Type B pancreatic cell (in vitro differentiated cells): Measurements from ENCODE around the gene DNAH14. TPM values are rescaled to one million over a fixed set of nuclear protein-coding genes. Genes with fewer than 3 reads are reported as not detected.
"Not testable (repeated sequence)": the region's sequence is repeated elsewhere in the genome, so short reads cannot be mapped to it uniquely, and the experiment has no call there.

Experiments used
- DNase-seq: peaks from one replicate; pipeline ENCODE4 v3.0.0; 2021; ENCODE audit warnings: mixed read lengths; ENCODE audit not compliant: unreplicated experiment; ENCODE audit errors: extremely low spot score
- H3K27ac Mint-ChIP-seq: 2 replicates; pipeline ENCODE4 v1.8.0; 2021; ENCODE audit warnings: mild to moderate bottlenecking, mixed read lengths
- H3K27me3 Mint-ChIP-seq: 2 replicates; pipeline ENCODE4 v1.8.0; 2021; ENCODE audit warnings: mixed read lengths
- H3K36me3 Mint-ChIP-seq: 2 replicates; pipeline ENCODE4 v1.8.0; 2021; ENCODE audit warnings: mixed read lengths
- H3K4me1 Mint-ChIP-seq: one replicate; pipeline ENCODE4 v1.8.0; 2021; ENCODE audit warnings: mixed read lengths; ENCODE audit not compliant: unreplicated experiment
- H3K4me3 Mint-ChIP-seq: 2 replicates; pipeline ENCODE4 v1.8.0; 2021; ENCODE audit warnings: mild to moderate bottlenecking, mixed read lengths
- H3K9me3 Mint-ChIP-seq: 2 replicates; pipeline ENCODE4 v1.8.0; 2021; ENCODE audit warnings: mixed read lengths
- total RNA-seq: library from RNA; stranded (reverse); gene quantifications from 2 replicates; pipeline ENCODE4 v1.2.1, GENCODE V29; 2021; ENCODE audit warnings: low replicate concordance
- TF ChIP-seq, protein P1 (sequence below): fragments of 200-600 bp; sonication (generic); conservative IDR thresholded peaks from 2 replicates; pipeline ENCODE4 v1.5.0; 2021; ENCODE audit warnings: antibody characterized with exemption, mild to moderate bottlenecking

DNAH14 gene
- total RNA-seq, 1 donor from 2014 or later = 42.1 TPM

DNA sequence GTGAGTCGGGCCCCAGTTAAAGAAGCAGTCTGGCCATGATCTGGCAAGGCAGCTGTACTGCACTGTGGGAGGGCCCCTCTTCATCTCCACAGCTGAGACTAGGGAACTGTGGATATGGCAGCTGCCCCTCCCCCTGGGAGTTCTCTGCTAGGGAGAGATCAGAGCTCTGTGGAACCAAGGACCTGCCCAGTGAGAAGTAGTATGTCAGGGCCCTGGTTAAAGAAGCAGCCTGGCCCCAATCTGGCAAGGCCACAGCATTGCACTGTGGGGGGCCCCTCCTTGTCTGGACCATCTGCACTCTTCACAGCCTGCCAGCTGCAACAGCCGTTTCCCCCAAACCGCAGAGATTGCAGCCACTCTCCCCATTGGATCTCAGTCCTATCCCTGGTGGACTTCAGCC lies 208.5 kb downstream of the DNAH14 start:
- no peak for DNase-seq
- Mint-ChIP-seq H3K27me3 (no peaks in the 10 kb centered on the region), H3K9me3 (peaks cover 5% of the 10 kb centered on the region), H3K4me3 (no peak overlapping the region), H3K4me1 (no peaks in the 10 kb centered on the region), H3K36me3 (peaks cover 27% of the 10 kb centered on the region), H3K27ac (no peak overlapping the region)
- TF ChIP-seq, protein P1, sequence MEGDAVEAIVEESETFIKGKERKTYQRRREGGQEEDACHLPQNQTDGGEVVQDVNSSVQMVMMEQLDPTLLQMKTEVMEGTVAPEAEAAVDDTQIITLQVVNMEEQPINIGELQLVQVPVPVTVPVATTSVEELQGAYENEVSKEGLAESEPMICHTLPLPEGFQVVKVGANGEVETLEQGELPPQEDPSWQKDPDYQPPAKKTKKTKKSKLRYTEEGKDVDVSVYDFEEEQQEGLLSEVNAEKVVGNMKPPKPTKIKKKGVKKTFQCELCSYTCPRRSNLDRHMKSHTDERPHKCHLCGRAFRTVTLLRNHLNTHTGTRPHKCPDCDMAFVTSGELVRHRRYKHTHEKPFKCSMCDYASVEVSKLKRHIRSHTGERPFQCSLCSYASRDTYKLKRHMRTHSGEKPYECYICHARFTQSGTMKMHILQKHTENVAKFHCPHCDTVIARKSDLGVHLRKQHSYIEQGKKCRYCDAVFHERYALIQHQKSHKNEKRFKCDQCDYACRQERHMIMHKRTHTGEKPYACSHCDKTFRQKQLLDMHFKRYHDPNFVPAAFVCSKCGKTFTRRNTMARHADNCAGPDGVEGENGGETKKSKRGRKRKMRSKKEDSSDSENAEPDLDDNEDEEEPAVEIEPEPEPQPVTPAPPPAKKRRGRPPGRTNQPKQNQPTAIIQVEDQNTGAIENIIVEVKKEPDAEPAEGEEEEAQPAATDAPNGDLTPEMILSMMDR = no peak

DNA sequence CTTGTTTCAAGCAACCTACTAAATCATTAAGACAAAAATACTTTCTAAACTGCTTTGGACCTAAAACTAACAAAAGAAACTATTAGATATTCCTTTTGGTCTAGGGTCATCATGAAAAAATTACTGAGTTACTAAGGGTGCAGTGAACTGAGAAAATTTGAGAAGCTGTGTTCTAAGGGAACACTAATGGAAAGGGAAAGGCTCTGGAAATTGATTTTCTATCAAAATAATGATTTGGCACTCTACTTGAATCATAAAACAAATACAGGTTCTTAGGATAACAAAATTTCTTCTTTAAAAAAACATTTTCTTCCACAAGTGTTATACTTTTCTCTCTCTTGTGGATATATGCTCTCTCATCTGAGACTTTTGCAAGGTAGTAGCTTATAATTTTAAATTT lies 213.5 kb downstream of the DNAH14 start:
- Mint-ChIP-seq H3K4me3 (no peak overlapping the region), H3K27ac (no peak overlapping the region), H3K9me3 (no peaks in the 10 kb centered on the region), H3K4me1 (no peaks in the 10 kb centered on the region), H3K27me3 (no peaks in the 10 kb centered on the region), H3K36me3 (no peaks in the 10 kb centered on the region)
- TF ChIP-seq, protein P1 = no peak
- no peak for DNase-seq

DNA sequence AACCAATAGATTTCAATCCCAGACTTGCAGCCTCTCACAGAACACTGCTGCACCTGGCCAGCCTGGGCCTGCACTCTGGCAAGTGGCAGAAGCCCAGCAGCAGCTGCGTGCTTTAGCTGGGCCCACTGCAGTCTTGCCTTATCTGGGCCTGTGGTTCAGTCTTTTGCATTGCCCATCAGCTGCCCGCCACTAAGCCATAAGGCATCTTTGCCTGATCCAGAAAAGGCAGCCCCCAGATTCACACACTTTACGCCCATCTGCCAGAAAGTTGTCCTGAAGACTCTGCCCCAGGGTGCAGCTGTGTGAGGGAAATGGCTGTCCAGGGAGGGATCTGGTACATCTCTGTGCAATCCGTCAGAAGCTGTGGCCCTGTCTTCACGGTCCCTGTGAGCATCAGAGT lies 217.0 kb downstream of the DNAH14 start:
- Mint-ChIP-seq H3K4me3 (no peak overlapping the region), H3K27me3 (no peaks in the 10 kb centered on the region)
- TF ChIP-seq, protein P1 = no peak

DNA sequence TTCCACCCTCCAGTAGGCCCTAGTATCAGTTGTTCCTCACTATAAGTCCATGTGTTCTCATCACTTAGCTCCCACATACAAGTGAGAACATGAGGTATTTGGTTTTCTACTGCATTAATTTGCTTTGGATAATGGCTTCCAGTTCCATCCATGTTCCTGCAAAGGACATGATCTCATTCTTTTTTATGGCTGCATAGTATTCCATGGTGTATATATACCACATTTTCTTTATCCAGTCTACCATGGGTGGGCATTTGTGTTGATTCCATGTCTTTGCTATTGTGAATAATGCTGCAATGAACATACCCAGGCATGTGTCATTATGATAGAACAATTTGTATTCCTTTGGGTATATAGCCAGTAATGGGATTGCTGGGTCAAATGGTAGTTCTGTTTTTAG lies 218.3 kb downstream of the DNAH14 start:
- not testable (repeated sequence) for DNase-seq, H3K9me3 Mint-ChIP-seq, H3K4me3 Mint-ChIP-seq, H3K36me3 Mint-ChIP-seq, H3K4me1 Mint-ChIP-seq, H3K27ac Mint-ChIP-seq, H3K27me3 Mint-ChIP-seq

More for the DNA sequence above, 217.0 kb downstream of the DNAH14 start:
- no peaks in the 10 kb centered on the region for H3K4me1 Mint-ChIP-seq
- H3K27ac Mint-ChIP-seq = no peak overlapping the region
- DNase-seq = no peak
- no peaks in the 10 kb centered on the region for H3K9me3 Mint-ChIP-seq
- peaks cover 6% of the 10 kb centered on the region for H3K36me3 Mint-ChIP-seq

DNA sequence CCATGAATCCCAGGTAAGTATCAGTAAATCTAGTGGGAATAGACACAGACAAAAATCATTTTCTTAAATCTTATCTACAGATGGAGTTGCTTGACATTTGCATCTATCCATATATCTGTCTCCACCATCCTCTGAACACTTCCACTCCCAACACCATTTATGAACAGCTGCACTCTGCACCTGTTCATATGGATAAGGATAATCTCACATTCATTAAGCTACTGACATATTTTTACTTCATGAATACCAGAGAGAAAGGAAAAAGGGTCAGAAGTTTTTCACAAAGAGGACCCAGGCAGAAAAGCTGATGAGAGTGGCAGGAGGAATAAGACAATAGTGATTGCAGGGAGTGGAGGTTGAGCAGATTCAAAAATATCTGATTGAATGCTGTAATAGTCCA lies 222.6 kb downstream of the DNAH14 start:
- TF ChIP-seq, protein P1 = no peak
- Mint-ChIP-seq H3K27me3 (no peaks in the 10 kb centered on the region), H3K36me3 (peaks cover 12% of the 10 kb centered on the region), H3K27ac (no peak overlapping the region), H3K4me3 (no peak overlapping the region), H3K9me3 (no peaks in the 10 kb centered on the region), H3K4me1 (no peaks in the 10 kb centered on the region)
- no peak for DNase-seq

DNA sequence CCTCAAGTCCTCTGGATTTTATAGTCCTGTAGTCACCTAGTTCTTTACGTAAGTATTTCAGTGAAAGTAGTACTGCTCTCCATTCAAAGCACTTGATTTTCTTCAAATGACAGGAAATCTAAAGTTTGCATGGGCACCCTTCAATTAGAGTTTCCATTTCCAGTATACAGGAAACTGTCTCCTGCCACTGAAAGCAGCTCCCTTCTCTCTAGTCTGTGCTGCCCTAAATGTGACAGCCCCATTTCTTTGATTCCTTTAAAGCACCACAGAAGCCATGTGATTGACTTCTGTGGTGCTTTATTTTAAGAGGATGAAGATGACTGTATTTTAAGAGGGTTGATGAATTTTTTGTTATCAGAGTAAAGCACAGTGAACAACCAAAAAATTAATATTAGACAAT lies 226.1 kb downstream of the DNAH14 start:
- no peak overlapping the region for H3K4me3 Mint-ChIP-seq

More for the DNA sequence above, 226.1 kb downstream of the DNAH14 start:
- TF ChIP-seq, protein P1 = no peak
- Mint-ChIP-seq H3K36me3 (peaks cover 5% of the 10 kb centered on the region), H3K4me1 (no peaks in the 10 kb centered on the region), H3K9me3 (no peaks in the 10 kb centered on the region), H3K27me3 (no peaks in the 10 kb centered on the region), H3K27ac (no peak overlapping the region)
- DNase-seq = no peak
